HepG2 (cell line): ENCODE measurements around the gene KLF16. TPM values are rescaled to one million over a fixed set of nuclear protein-coding genes. Genes with fewer than 3 reads are reported as not detected.

ENCODE experiments used
- ATF3 ChIP-seq: sonication (generic); formaldehyde crosslinking; IDR thresholded peaks from 2 replicates; pipeline ENCODE4 v1.4.0; 2020; ENCODE audit warnings: missing genetic modification reagents
- ATF7-NPFF ChIP-seq: sonication (generic); formaldehyde crosslinking; IDR thresholded peaks from 2 replicates; pipeline ENCODE4 v1.8.1; 2023; ENCODE audit warnings: mild to moderate bottlenecking, low read depth, missing genetic modification reagents, moderate library complexity
- DDIT3 ChIP-seq: sonication (generic); formaldehyde crosslinking; IDR thresholded peaks from 2 replicates; pipeline ENCODE4 v1.4.0; 2020; ENCODE audit warnings: mild to moderate bottlenecking, missing genetic modification reagents
- FIP1L1 ChIP-seq: fragments of 200-400 bp; formaldehyde crosslinking; IDR thresholded peaks from 2 replicates; pipeline ENCODE4 v1.6.1; 2018; ENCODE audit warnings: low read depth, mild to moderate bottlenecking, low read length, moderate library complexity, borderline replicate concordance; ENCODE audit not compliant: insufficient read depth
- HBP1 ChIP-seq: IDR thresholded peaks from 2 replicates; pipeline ENCODE4 v1.6.1; 2016; ENCODE audit warnings: low read depth, control low read depth
- HNRNPUL1 ChIP-seq: fragments of 200-400 bp; formaldehyde crosslinking; IDR thresholded peaks from 2 replicates; pipeline ENCODE4 v1.6.1; 2017; ENCODE audit warnings: low read depth, mild to moderate bottlenecking, low read length, moderate library complexity
- HOXA3 ChIP-seq: sonication (generic); formaldehyde crosslinking; IDR thresholded peaks from 2 replicates; pipeline ENCODE4 v1.5.0; 2020; ENCODE audit warnings: missing genetic modification reagents
- POLR2AphosphoS2 ChIP-seq: IDR thresholded peaks from 2 replicates; pipeline ENCODE4 v1.6.1; 2011; ENCODE audit warnings: low read depth, low read length, improper control_type of control experiment
- SIX4 ChIP-seq: sonication (generic); formaldehyde crosslinking; IDR thresholded peaks from 2 replicates; pipeline ENCODE4 v1.4.0; 2020; ENCODE audit warnings: missing genetic modification reagents
- TEAD3 ChIP-seq: optimal IDR thresholded peaks from 2 replicates; pipeline ENCODE3; 2016; ENCODE audit warnings: borderline replicate concordance
- ZBTB40 ChIP-seq, 2 experiments: fragments of 450-650 bp in 1 of 2; sonication (generic) in 1 of 2; formaldehyde crosslinking in 1 of 2; IDR thresholded peaks; 2 replicates each; pipeline versions ENCODE4 v1.6.1 to v1.8.0; 2016 to 2022; ENCODE audit warnings: antibody characterized with exemption in 1 of 2, mild to moderate bottlenecking in 1 of 2, missing genetic modification reagents in 1 of 2
- ZBTB7B ChIP-seq: sonication (generic); formaldehyde crosslinking; IDR thresholded peaks from 2 replicates; pipeline ENCODE4 v1.4.0; 2020; ENCODE audit warnings: missing genetic modification reagents
- ZNF24 ChIP-seq: fragments of 450-650 bp; IDR thresholded peaks from 2 replicates; pipeline ENCODE4 v1.6.1; 2017; ENCODE audit warnings: antibody characterized with exemption, mild to moderate bottlenecking
- ZNF414 ChIP-seq: sonication (generic); formaldehyde crosslinking; IDR thresholded peaks from 2 replicates; pipeline ENCODE4 v1.5.0; 2020; ENCODE audit warnings: missing genetic modification reagents
- ZNF484 ChIP-seq: sonication (generic); formaldehyde crosslinking; IDR thresholded peaks from 2 replicates; pipeline ENCODE4 v1.5.1; 2020; ENCODE audit warnings: mild to moderate bottlenecking, low read depth, missing genetic modification reagents, borderline replicate concordance
- ZNF598 ChIP-seq: sonication (generic); formaldehyde crosslinking; IDR thresholded peaks from 2 replicates; pipeline ENCODE4 v1.5.1; 2020; ENCODE audit warnings: mild to moderate bottlenecking, missing genetic modification reagents, borderline replicate concordance
- polyA plus RNA-seq, 8 experiments: library from polyadenylated mRNA; depleted of rRNA in 3 of 8; stranded (reverse) in 7 of 8; unstranded in 1 of 8; fragments of >200 nt; fragmentation: Illumina TruSeq in 4 of 8; extraction: Trizol in 4 of 8; gene quantifications; 2 replicates each; pipeline versions ENCODE4 v1.2.1 to v1.2.3, GENCODE V29; 2011 to 2016; ENCODE audit warnings: low read depth in 4 of 8, missing spikeins in 1 of 8, mixed read lengths in 1 of 8; ENCODE audit not compliant: insufficient read depth in 1 of 8
- total RNA-seq, 5 experiments: library from RNA; depleted of rRNA; stranded (reverse); fragments of >200 nt; fragmentation: Illumina TruSeq; extraction: Trizol; gene quantifications; 2 replicates each; pipeline ENCODE4 v1.2.3, GENCODE V29; 2016; ENCODE audit warnings: low read depth in 1 of 5

KLF16 gene
- total and polyA plus RNA-seq, 2 of the 13 experiments (the other 11 are each of a cell fraction or from before 2014, with no cell fraction given) = 3.5 to 6.7 TPM

- TF ChIP-seq HBP1 (CRISPR knock-in tag) (peak; percentile 68; the same call in 1 of the 2 replicates), POLR2AphosphoS2 (no peak), HNRNPUL1 (no peak; the same call in 1 of the 2 replicates), ZNF598 (0 out of 2 replicates have a peak, but pooled peaks have one; percentile 68), ZNF414 (CRISPR knock-in tag) (peak; percentile 98), FIP1L1 (no peak), ZBTB7B (no peak), SIX4 (CRISPR knock-in tag) (peak; percentile 76; the same call in 1 of the 2 replicates), ZBTB40 (IDR thresholded peaks at IDR 0.05) (no peak), ZBTB40 (CRISPR knock-in tag; IDR thresholded peaks at IDR 0.05) (peak; percentile 39; the same call in 1 of the 2 replicates), ATF7-NPFF (peak; percentile 92), TEAD3 (CRISPR knock-in tag) (peak; percentile 74), HOXA3 (peak; percentile 93), ZNF484 (CRISPR knock-in tag) (no peak), ATF3 (CRISPR knock-in tag) (no peak), ZNF24 (no peak), DDIT3 (CRISPR knock-in tag) (no peak)
Measured at GRCh38 chr19:1875646-1876495, 12.5 kb upstream of the KLF16 start (continued).
